HepG2 (cell line): ENCODE measurements around the gene FIBP. TPM values are rescaled to one million over a fixed set of nuclear protein-coding genes. Genes with fewer than 3 reads are reported as not detected.

ENCODE experiments used
- AGO1 ChIP-seq: fragments of 200-400 bp; formaldehyde crosslinking; IDR thresholded peaks from 2 replicates; pipeline ENCODE4 v1.6.1; 2017; ENCODE audit warnings: mild to moderate bottlenecking, low read depth, low read length, moderate library complexity; ENCODE audit not compliant: poor library complexity, severe bottlenecking
- E2F2 ChIP-seq: sonication (generic); formaldehyde crosslinking; IDR thresholded peaks from 2 replicates; pipeline ENCODE4 v1.4.0; 2020; ENCODE audit warnings: missing genetic modification reagents, borderline replicate concordance
- GATA4 ChIP-seq: sonication (generic); IDR thresholded peaks from 2 replicates; pipeline ENCODE4 v1.6.1; 2016; ENCODE audit warnings: antibody characterized with exemption, low read depth, borderline replicate concordance
- HIC2 ChIP-seq: sonication (generic); formaldehyde crosslinking; IDR thresholded peaks from 2 replicates; pipeline ENCODE4 v1.9.0; 2022; ENCODE audit warnings: low read depth, missing genetic modification reagents
- HMGXB3 ChIP-seq: sonication (generic); formaldehyde crosslinking; IDR thresholded peaks from 2 replicates; pipeline ENCODE4 v1.4.0; 2020; ENCODE audit warnings: missing genetic modification reagents, borderline replicate concordance
- HOXD1 ChIP-seq: sonication (generic); formaldehyde crosslinking; IDR thresholded peaks from 2 replicates; pipeline ENCODE4 v1.5.0; 2020; ENCODE audit warnings: missing genetic modification reagents
- NR2F2 ChIP-seq: IDR thresholded peaks from 2 replicates; pipeline ENCODE4 v1.6.1; 2012; ENCODE audit warnings: low read depth, inconsistent platforms, borderline replicate concordance
- PATZ1 ChIP-seq: sonication (generic); formaldehyde crosslinking; IDR thresholded peaks from 2 replicates; pipeline ENCODE4 v1.4.0; 2020; ENCODE audit warnings: missing genetic modification reagents
- SMYD3 ChIP-seq: sonication (generic); formaldehyde crosslinking; IDR thresholded peaks from 2 replicates; pipeline ENCODE4 v1.8.1; 2023; ENCODE audit warnings: mild to moderate bottlenecking, missing genetic modification reagents
- ZBTB37 ChIP-seq: sonication (generic); formaldehyde crosslinking; IDR thresholded peaks from 2 replicates; pipeline ENCODE4 v1.4.0; 2020; ENCODE audit warnings: mild to moderate bottlenecking, missing genetic modification reagents
- ZFY ChIP-seq: sonication (generic); formaldehyde crosslinking; IDR thresholded peaks from 2 replicates; pipeline ENCODE4 v1.4.0; 2020; ENCODE audit warnings: missing genetic modification reagents
- ZKSCAN8 ChIP-seq: IDR thresholded peaks from 2 replicates; pipeline ENCODE4 v1.6.1; 2016; ENCODE audit warnings: borderline replicate concordance, missing genetic modification reagents, missing compliant biosample characterization
- ZNF225 ChIP-seq: sonication (generic); formaldehyde crosslinking; IDR thresholded peaks from 2 replicates; pipeline ENCODE4 v1.4.0; 2020; ENCODE audit warnings: mild to moderate bottlenecking, missing genetic modification reagents
- ZNF383 ChIP-seq: sonication (generic); formaldehyde crosslinking; IDR thresholded peaks from 2 replicates; pipeline ENCODE4 v1.4.0; 2020; ENCODE audit warnings: missing genetic modification reagents, mild to moderate bottlenecking, borderline replicate concordance
- ZNF496 ChIP-seq: sonication (generic); formaldehyde crosslinking; IDR thresholded peaks from 2 replicates; pipeline ENCODE4 v1.8.1; 2023; ENCODE audit warnings: mild to moderate bottlenecking, moderate library complexity, missing genetic modification reagents; ENCODE audit not compliant: insufficient replicate concordance
- ZNF614 ChIP-seq: IDR thresholded peaks from 2 replicates; pipeline ENCODE4 v1.6.1; 2018; ENCODE audit warnings: missing biosample characterization, missing genetic modification reagents, inconsistent platforms, borderline replicate concordance
- polyA plus RNA-seq, 8 experiments: library from polyadenylated mRNA; depleted of rRNA in 3 of 8; stranded (reverse) in 7 of 8; unstranded in 1 of 8; fragments of >200 nt; fragmentation: Illumina TruSeq in 4 of 8; extraction: Trizol in 4 of 8; gene quantifications; 2 replicates each; pipeline versions ENCODE4 v1.2.1 to v1.2.3, GENCODE V29; 2011 to 2016; ENCODE audit warnings: low read depth in 4 of 8, missing spikeins in 1 of 8, mixed read lengths in 1 of 8; ENCODE audit not compliant: insufficient read depth in 1 of 8
- total RNA-seq, 5 experiments: library from RNA; depleted of rRNA; stranded (reverse); fragments of >200 nt; fragmentation: Illumina TruSeq; extraction: Trizol; gene quantifications; 2 replicates each; pipeline ENCODE4 v1.2.3, GENCODE V29; 2016; ENCODE audit warnings: low read depth in 1 of 5

Gene FIBP
- total and polyA plus RNA-seq, 2 of the 13 experiments (the other 11 are each of a cell fraction or from before 2014, with no cell fraction given), result 42.9 to 62.1 TPM

GRCh38 chr11:65888163-65888814 is at the start of gene FIBP (continued):
- TF ChIP-seq ZKSCAN8 (CRISPR knock-in tag) (peak; percentile 69; the same call in 1 of the 2 replicates), ZNF383 (no peak), NR2F2 (no peak), ZNF496 (CRISPR knock-in tag) (no peak), HMGXB3 (CRISPR knock-in tag) (peak; percentile 19; the same call in 1 of the 2 replicates), HIC2 (CRISPR knock-in tag) (0 out of 2 replicates have a peak, but pooled peaks have one; percentile 33), ZNF614 (CRISPR knock-in tag) (0 out of 2 replicates have a peak, but pooled peaks have one; percentile 24), E2F2 (CRISPR knock-in tag) (no peak), ZNF225 (no peak), GATA4 (peak; percentile 77; the same call in 1 of the 2 replicates), HOXD1 (CRISPR knock-in tag) (no peak), SMYD3 (no peak), PATZ1 (CRISPR knock-in tag) (peak; percentile 72), ZFY (CRISPR knock-in tag) (peak; percentile 66; the same call in 1 of the 2 replicates), ZBTB37 (CRISPR knock-in tag) (no peak), AGO1 (peak; percentile 52)
